Keratinocyte (primary cell): ENCODE results near the gene P2RX7. TPM values are rescaled to one million over a fixed set of nuclear protein-coding genes. Genes with fewer than 3 reads are reported as not detected.

Source experiments
- DNase-seq: peaks from one replicate; pipeline ENCODE4 v3.0.0-alpha.2; 2011; ENCODE audit warnings: low read depth, missing footprints, low spot score
- FAIRE-seq: peaks from 2 replicates; lab custom pipeline; 2011; peaks lifted over from hg19 to GRCh38; lab: Jason Lieb, UNC
- H2AFZ ChIP-seq: 2 replicates; pipeline ENCODE4 v1.6.0; 2012; ENCODE audit warnings: low read length, control low read depth, inconsistent platforms; ENCODE audit not compliant: control insufficient read depth
- H3K27ac ChIP-seq: 2 replicates; pipeline ENCODE4 v1.5.1; 2011; ENCODE audit warnings: low read length; ENCODE audit not compliant: control insufficient read depth, insufficient read depth
- H3K27me3 ChIP-seq: 3 replicates; pipeline ENCODE4 v1.6.0; 2011; ENCODE audit warnings: low read length; ENCODE audit not compliant: control insufficient read depth, insufficient read depth; ENCODE audit errors: extremely low read depth
- H3K36me3 ChIP-seq, 2 experiments: 2 replicates in 1 of 2; 3 replicates in 1 of 2; pipeline ENCODE4 v1.5.1; 2011; ENCODE audit warnings: low read length in 2 of 2, mild to moderate bottlenecking in 1 of 2; ENCODE audit not compliant: control insufficient read depth in 2 of 2, insufficient read depth in 2 of 2; ENCODE audit errors: extremely low read depth in 1 of 2
- H3K4me1 ChIP-seq: 3 replicates; pipeline ENCODE4 v1.5.1; 2011; ENCODE audit warnings: low read length; ENCODE audit not compliant: control insufficient read depth, insufficient read depth; ENCODE audit errors: extremely low read depth
- H3K4me2 ChIP-seq: 3 replicates; pipeline ENCODE4 v1.6.0; 2011; ENCODE audit warnings: low read depth, low read length; ENCODE audit not compliant: control insufficient read depth, insufficient read depth; ENCODE audit errors: extremely low read depth
- H3K4me3 ChIP-seq, 3 experiments: fragments of 200-600 bp in 1 of 3; sonication (generic) in 1 of 3; 2 replicates in 2 of 3; 3 replicates in 1 of 3; pipeline ENCODE4 v1.5.1; 2011 to 2016; ENCODE audit warnings: low read length in 3 of 3, mild to moderate bottlenecking in 3 of 3, control low read depth in 2 of 3, inconsistent platforms in 1 of 3, low read depth in 1 of 3, mixed read lengths in 1 of 3, mixed run types in 1 of 3, moderate library complexity in 1 of 3; ENCODE audit not compliant: control insufficient read depth in 2 of 3, insufficient read depth in 2 of 3; ENCODE audit errors: extremely low read depth in 1 of 3
- H3K79me2 ChIP-seq: 2 replicates; pipeline ENCODE4 v1.6.0; 2012; ENCODE audit warnings: low read length; ENCODE audit not compliant: control insufficient read depth, insufficient read depth
- H3K9ac ChIP-seq: 3 replicates; pipeline ENCODE4 v1.6.0; 2011; ENCODE audit warnings: low read length; ENCODE audit not compliant: control insufficient read depth, insufficient read depth; ENCODE audit errors: extremely low read depth
- H3K9me1 ChIP-seq: 3 replicates; pipeline ENCODE4 v1.6.0; 2011; ENCODE audit warnings: low read length; ENCODE audit not compliant: control insufficient read depth, insufficient read depth; ENCODE audit errors: extremely low read depth
- H3K9me3 ChIP-seq: 2 replicates; pipeline ENCODE4 v1.5.1; 2012; ENCODE audit warnings: low read depth, low read length; ENCODE audit not compliant: control insufficient read depth
- H4K20me1 ChIP-seq: 3 replicates; pipeline ENCODE4 v1.6.0; 2011; ENCODE audit warnings: low read length; ENCODE audit not compliant: control insufficient read depth, insufficient read depth; ENCODE audit errors: extremely low read depth
- CTCF ChIP-seq, 3 experiments: IDR thresholded peaks in 1 of 3; conservative IDR thresholded peaks in 1 of 3; optimal IDR thresholded peaks in 1 of 3; 2 replicates in 2 of 3; 3 replicates in 1 of 3; pipeline versions ENCODE3 to v1.5.1; 2011; ENCODE audit warnings: low read length in 3 of 3, mild to moderate bottlenecking in 3 of 3, moderate library complexity in 2 of 3, control low read depth in 1 of 3, inconsistent platforms in 1 of 3; ENCODE audit not compliant: insufficient read depth in 2 of 3; ENCODE audit errors: extremely low read depth in 1 of 3
- EZH2 ChIP-seq: IDR thresholded peaks from one replicate; pipeline ENCODE4 v1.6.1; 2012; ENCODE audit warnings: inconsistent platforms, mild to moderate bottlenecking, low read length, moderate library complexity
- dilution Hi-C: fragments of 300-500 bp; cut with MboI; formaldehyde crosslinking; loops from one replicate; pipeline ENCODE4 v1.7.0; 2020; ENCODE audit warnings: low sequenced_read_pairs; ENCODE audit not compliant: extremely low pct_ligation_motif_present
- polyA plus RNA-seq, 5 experiments: library from polyadenylated mRNA; depleted of rRNA in 3 of 5; stranded (reverse) in 3 of 5; stranded (forward) in 1 of 5; unstranded in 1 of 5; fragments of >200 nt; gene quantifications; 1 replicate in 1 of 5; 2 replicates in 3 of 5; 3 replicates in 1 of 5; pipeline versions ENCODE4 v1.2.1 to v1.2.3, GENCODE V29; 2011 to 2012; ENCODE audit warnings: missing spikeins in 2 of 5, low read depth in 1 of 5, low replicate concordance in 1 of 5

P2RX7 gene
- polyA plus RNA-seq, 1 donor (not counting 4 experiments of a cell fraction or from before 2014, with no cell fraction given): 0.20 TPM

DNA sequence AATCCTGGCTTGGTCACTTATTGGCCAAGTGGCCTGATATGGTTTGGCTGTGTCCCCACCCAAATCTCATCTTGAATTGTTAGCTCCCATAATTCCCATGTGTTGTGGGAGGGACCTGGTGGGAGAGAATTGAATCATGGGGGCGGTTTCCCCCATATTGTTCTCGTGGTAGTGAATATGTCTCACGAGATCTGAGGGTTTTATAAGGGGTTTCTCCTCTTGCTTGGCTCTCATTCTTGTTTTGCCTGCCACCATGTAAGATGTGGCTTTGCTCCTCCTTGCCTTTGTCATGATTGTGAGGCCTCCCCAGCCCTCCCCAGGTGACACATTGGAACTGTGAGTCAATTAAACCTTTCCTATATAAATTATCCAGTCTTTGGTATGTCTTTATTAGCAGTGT lies 58.5 kb downstream of the P2RX7 start:
- no peak overlapping the region for H3K9ac ChIP-seq
- no peak for FAIRE-seq

DNA sequence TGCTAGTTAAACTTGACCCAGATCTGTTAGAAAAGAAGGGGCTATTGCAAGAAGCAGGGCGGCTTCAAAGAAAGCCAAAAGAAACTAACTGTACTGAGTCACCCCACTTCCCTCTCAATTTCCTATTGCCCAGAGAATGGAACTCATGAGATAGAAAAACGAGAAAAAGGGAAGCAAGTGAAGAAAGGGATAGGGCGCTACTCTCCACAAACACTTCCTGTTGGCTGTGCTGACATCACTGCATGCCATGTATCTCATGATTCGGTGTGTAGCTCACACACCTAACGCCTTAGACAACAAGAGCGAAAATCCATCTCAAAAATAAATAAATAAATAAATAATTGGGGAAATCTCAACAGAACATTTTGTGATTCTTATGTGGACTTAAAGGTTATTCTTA lies 64.2 kb downstream of the P2RX7 start:
- H3K9me3 ChIP-seq: no peaks in the 10 kb centered on the region
- no peaks in the 10 kb centered on the region for H3K4me1 ChIP-seq
- H3K9ac ChIP-seq: no peak overlapping the region
- FAIRE-seq: no peak
- H3K4me3 ChIP-seq: no peak overlapping the region
- no peak overlapping the region for H3K4me2 ChIP-seq
- dilution Hi-C loops: no loop called here
- DNase-seq: no peak
- H3K36me3 ChIP-seq: no peaks in the 10 kb centered on the region
- no peaks in the 10 kb centered on the region for H3K9me1 ChIP-seq
- H4K20me1 ChIP-seq: no peaks in the 10 kb centered on the region
- no peaks in the 10 kb centered on the region for H3K27me3 ChIP-seq
- no peak overlapping the region for H2AFZ ChIP-seq
- no peak overlapping the region for H3K27ac ChIP-seq
- no peak for TF ChIP-seq EZH2
- TF ChIP-seq CTCF (optimal IDR thresholded peaks at IDR 0.05 in 1 of 3, IDR thresholded peaks at IDR 0.05 in 1 of 3, conservative IDR thresholded peaks at IDR 0.05 in 1 of 3; ENCODE audit: extremely low read depth in 1 of 3, insufficient read depth in 2 of 3, low read length in 3 of 3): no peak
- H3K79me2 ChIP-seq: no peaks in the 10 kb centered on the region

More for the DNA sequence above, 58.5 kb downstream of the P2RX7 start:
- Histone ChIP-seq H3K27ac (peak overlapping the region; percentile 53), H3K79me2 (no peaks in the 10 kb centered on the region), H3K4me1 (peaks cover 9% of the 10 kb centered on the region), H3K36me3 (no peaks in the 10 kb centered on the region), H3K9me3 (no peaks in the 10 kb centered on the region), H3K9me1 (no peaks in the 10 kb centered on the region), H2AFZ (no peak overlapping the region), H4K20me1 (no peaks in the 10 kb centered on the region), H3K4me3 (no peak overlapping the region), H3K27me3 (no peaks in the 10 kb centered on the region), H3K4me2 (peak overlapping the region; percentile 19)
- no peak for DNase-seq
- dilution Hi-C loops: no loop called here
- TF ChIP-seq EZH2 (no peak), CTCF (optimal IDR thresholded peaks at IDR 0.05 in 1 of 3, IDR thresholded peaks at IDR 0.05 in 1 of 3, conservative IDR thresholded peaks at IDR 0.05 in 1 of 3; ENCODE audit: extremely low read depth in 1 of 3, insufficient read depth in 2 of 3, low read length in 3 of 3) (no peak)
